RCC 7860 (cell line): ENCODE results near the gene ADRA2B.
"Not testable (repeated sequence)": the region's sequence is repeated elsewhere in the genome, so short reads cannot be mapped to it uniquely, and the experiment has no call there.

Experiments used
- DNase-seq: peaks from one replicate; pipeline ENCODE4 v3.0.0-alpha.2; 2015; ENCODE audit warnings: low spot score
- FAIRE-seq: peaks from 2 replicates; lab custom pipeline; 2012; peaks lifted over from hg19 to GRCh38; lab: Jason Lieb, UNC

ADRA2B gene

GRCh38 chr2:96116424-96116878 is at the start of gene ADRA2B:
Gene ADRA2B (minus strand): TSS chr2:96116571. CDS start chr2:96116149, 422 bp downstream.
- no peak for FAIRE-seq
- DNase-seq, result no peak

- FAIRE-seq, result no peak
- no peak for DNase-seq
Observed at GRCh38 chr2:96164459-96165184, 48.3 kb upstream of the ADRA2B start.

GRCh38 chr2:96163768-96164429 is 47.5 kb upstream of the ADRA2B start:
- DNase-seq, result no peak
- no peak for FAIRE-seq

GRCh38 chr2:96163415-96163767 is 47.0 kb upstream of the ADRA2B start:
- FAIRE-seq (no peak), DNase-seq (no peak)

- FAIRE-seq (no peak), DNase-seq (no peak)
Observed at GRCh38 chr2:96161898-96162297, 45.5 kb upstream of the ADRA2B start.

GRCh38 chr2:96160366-96160765 is 44.0 kb upstream of the ADRA2B start:
- not testable (repeated sequence) for FAIRE-seq

GRCh38 chr2:96159084-96159830 is 42.9 kb upstream of the ADRA2B start:
- no peak for FAIRE-seq
- no peak for DNase-seq

More at GRCh38 chr2:96160366-96160765, 44.0 kb upstream of the ADRA2B start:
- DNase-seq, result not testable (repeated sequence)

GRCh38 chr2:96158554-96158940 is 42.2 kb upstream of the ADRA2B start:
- FAIRE-seq, result no peak
- DNase-seq, result no peak

GRCh38 chr2:96157649-96158553 is 41.5 kb upstream of the ADRA2B start:
- DNase-seq (no peak), FAIRE-seq (no peak)

- no peak for DNase-seq
- no peak for FAIRE-seq
Observed at GRCh38 chr2:96156926-96157648, 40.7 kb upstream of the ADRA2B start.

GRCh38 chr2:96156011-96156820 is 39.8 kb upstream of the ADRA2B start:
- DNase-seq, result no peak
- no peak for FAIRE-seq

GRCh38 chr2:96154506-96155380 is 38.4 kb upstream of the ADRA2B start:
- no peak for DNase-seq
- no peak for FAIRE-seq

GRCh38 chr2:96153991-96154431 is 37.6 kb upstream of the ADRA2B start:
- DNase-seq (no peak), FAIRE-seq (no peak)

- no peak for FAIRE-seq
- DNase-seq, result no peak
Observed at GRCh38 chr2:96153291-96153713, 36.9 kb upstream of the ADRA2B start.

GRCh38 chr2:96152304-96153161 is 36.2 kb upstream of the ADRA2B start:
- no peak for FAIRE-seq
- DNase-seq, result no peak

GRCh38 chr2:96151595-96152303 is 35.4 kb upstream of the ADRA2B start:
- no peak for DNase-seq
- FAIRE-seq, result no peak
